ENCODE measurements around the gene CYYR1.

The CYYR1 gene

DNA sequence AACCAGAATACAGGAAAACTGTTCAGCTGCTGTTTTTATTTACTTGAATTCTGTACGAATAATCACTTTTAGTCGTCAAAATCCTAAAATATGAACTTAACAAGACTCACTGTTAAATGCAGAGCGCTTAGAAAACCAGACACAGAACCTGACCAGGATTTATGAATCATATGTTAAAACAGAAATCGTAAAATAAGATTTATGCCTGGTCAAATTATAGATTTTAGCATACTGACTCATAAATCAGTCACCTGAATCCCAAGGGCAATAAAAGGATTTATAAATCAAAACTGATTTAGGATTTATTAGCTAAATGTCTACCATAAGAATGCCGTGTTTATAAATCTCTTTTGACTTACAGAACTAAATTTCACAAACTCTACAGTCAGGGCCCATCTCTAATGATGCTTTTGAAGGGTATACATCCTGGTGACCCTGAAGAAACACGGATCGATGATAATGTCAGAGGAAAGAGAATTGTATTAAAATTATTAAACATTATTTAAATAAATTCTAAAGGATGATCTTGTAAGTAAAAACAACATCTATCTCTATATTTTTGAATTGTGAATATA, 28.8 kb downstream of the CYYR1 start:
- no peak overlapping the region for H3K4me3 ChIP-seq
- intact Hi-C loops (cut with DNase I; ENCODE audit: low total_unique reads) = no loop called here
- H3K4me1 ChIP-seq = no peaks in the 10 kb centered on the region
- no peaks in the 10 kb centered on the region for H3K9me3 ChIP-seq
- no peak for TF ChIP-seq CTCF (IDR thresholded peaks at IDR 0.05)
- no peaks in the 10 kb centered on the region for H3K27me3 ChIP-seq
- H3K36me3 ChIP-seq = no peaks in the 10 kb centered on the region
- H3K27ac ChIP-seq = no peak overlapping the region
- DNase-seq = no peak

DNA sequence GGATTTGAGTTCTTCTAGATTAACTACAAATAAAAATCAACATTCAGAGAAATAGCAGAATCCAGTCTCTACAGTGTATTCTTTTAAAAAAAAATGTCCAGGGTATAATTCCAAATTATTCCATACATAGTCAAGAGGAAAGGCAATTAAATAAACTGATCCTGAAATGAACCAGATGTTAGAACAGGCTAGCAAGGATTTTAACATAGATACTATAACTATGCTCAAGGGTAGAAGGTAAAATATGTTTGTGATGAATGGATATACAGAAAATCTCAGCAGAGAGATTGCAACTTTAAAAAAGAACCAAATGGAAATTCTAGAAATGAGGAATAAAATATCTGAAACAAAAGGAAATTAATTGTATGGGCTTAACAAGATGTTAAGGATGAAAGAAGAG, 32.4 kb downstream of the CYYR1 start:
- H3K4me3 ChIP-seq = no peak overlapping the region
- no peaks in the 10 kb centered on the region for H3K36me3 ChIP-seq
- intact Hi-C loops (cut with DNase I; ENCODE audit: low total_unique reads) = no loop called here
- H3K4me1 ChIP-seq = no peaks in the 10 kb centered on the region
- no peak for DNase-seq
- no peaks in the 10 kb centered on the region for H3K9me3 ChIP-seq
- no peak overlapping the region for H3K27ac ChIP-seq
- no peak for TF ChIP-seq CTCF (IDR thresholded peaks at IDR 0.05)
- no peaks in the 10 kb centered on the region for H3K27me3 ChIP-seq

- H3K4me3 ChIP-seq = no peak overlapping the region
- no peaks in the 10 kb centered on the region for H3K9me3 ChIP-seq
- no peaks in the 10 kb centered on the region for H3K4me1 ChIP-seq
- intact Hi-C loops (cut with DNase I; ENCODE audit: low total_unique reads) = no loop called here
- DNase-seq = no peak
- no peaks in the 10 kb centered on the region for H3K27me3 ChIP-seq
- no peaks in the 10 kb centered on the region for H3K36me3 ChIP-seq
- H3K27ac ChIP-seq = no peak overlapping the region
- no peak for TF ChIP-seq CTCF (IDR thresholded peaks at IDR 0.05)
These were observed 33.5 kb downstream of the CYYR1 start for GRCh38 chr21:26539566-26539965.

DNA sequence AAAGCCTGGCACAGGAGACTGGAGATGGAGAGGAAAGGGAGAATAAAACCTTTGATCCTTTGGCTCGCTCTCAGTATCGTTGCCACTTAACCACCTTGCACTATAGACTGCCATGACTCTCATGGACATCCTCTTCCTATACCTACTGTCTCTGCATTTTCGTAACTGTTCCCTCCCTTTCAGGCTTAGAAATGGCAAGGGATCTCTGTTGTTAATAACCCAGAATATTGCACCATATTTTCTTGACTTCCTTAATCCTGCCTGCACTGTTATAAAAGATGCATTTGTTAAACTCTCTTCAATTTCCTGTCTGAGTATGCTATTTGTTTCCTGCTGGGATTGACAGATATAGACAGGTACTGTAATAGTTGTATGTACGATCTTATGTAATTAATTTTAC, 38.6 kb downstream of the CYYR1 start:
- Histone ChIP-seq H3K4me1 (no peaks in the 10 kb centered on the region), H3K9me3 (no peaks in the 10 kb centered on the region), H3K27me3 (no peaks in the 10 kb centered on the region), H3K36me3 (no peaks in the 10 kb centered on the region), H3K4me3 (no peak overlapping the region), H3K27ac (no peak overlapping the region)
- intact Hi-C loops (cut with DNase I; ENCODE audit: low total_unique reads) = no loop called here
- no peak for TF ChIP-seq CTCF (IDR thresholded peaks at IDR 0.05)
- DNase-seq = no peak

DNA sequence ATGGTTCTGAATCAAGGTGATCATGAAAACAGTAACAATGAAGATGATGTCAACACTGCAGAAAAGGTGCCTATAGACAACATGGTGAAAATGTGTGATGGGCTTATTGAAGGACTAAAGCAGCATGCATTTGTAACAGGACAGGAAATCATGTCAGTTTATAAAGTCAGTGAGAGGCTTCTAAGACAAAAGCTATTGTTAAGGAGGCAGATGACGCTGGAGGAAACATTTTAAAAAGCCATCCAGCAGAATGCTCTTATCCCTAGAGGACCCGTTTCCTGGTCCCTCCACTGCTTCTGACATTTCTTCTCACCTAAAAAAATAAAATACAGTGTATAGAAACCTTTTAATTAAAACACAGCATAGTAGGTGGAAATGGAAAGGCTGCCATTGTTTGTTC, 40.9 kb downstream of the CYYR1 start:
- Histone ChIP-seq H3K27ac (no peak overlapping the region), H3K36me3 (no peaks in the 10 kb centered on the region), H3K9me3 (no peaks in the 10 kb centered on the region), H3K4me3 (no peak overlapping the region), H3K4me1 (no peaks in the 10 kb centered on the region), H3K27me3 (no peaks in the 10 kb centered on the region)
- DNase-seq = no peak
- TF ChIP-seq CTCF (IDR thresholded peaks at IDR 0.05) = no peak
- intact Hi-C loops (cut with DNase I; ENCODE audit: low total_unique reads) = no loop called here

DNA sequence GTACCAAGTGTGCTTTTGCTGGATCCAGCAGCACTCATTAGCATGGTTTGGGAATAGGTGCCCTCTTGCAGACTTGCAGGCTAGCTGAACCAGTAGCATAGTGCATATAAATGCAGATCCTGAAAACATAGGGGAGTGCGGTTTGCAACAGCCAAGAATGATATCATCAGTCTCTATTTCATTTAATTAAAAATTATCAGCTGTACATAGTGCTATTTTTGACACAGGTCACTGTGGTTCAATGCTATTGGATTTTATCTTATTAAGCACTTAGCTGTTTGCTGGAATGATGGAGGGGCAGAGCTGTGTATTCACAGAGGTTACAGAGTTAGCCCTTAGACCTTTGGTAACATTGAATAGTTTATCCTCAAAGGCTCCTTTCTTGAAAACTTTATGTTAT, 43.6 kb downstream of the CYYR1 start:
- no peak for TF ChIP-seq CTCF (IDR thresholded peaks at IDR 0.05)
- H3K27me3 ChIP-seq = no peaks in the 10 kb centered on the region
- H3K9me3 ChIP-seq = no peaks in the 10 kb centered on the region
- H3K27ac ChIP-seq = no peak overlapping the region
- no peak overlapping the region for H3K4me3 ChIP-seq
- H3K4me1 ChIP-seq = no peaks in the 10 kb centered on the region
- no peaks in the 10 kb centered on the region for H3K36me3 ChIP-seq
- DNase-seq = no peak
- intact Hi-C loops (cut with DNase I; ENCODE audit: low total_unique reads) = no loop called here
